OCI-LY1 (cell line): ENCODE data around the gene ZNF862.
A peak's percentile ranks its signal among the peaks of the same experiment; 100 is the strongest.

Source experiments
- H2AFZ ChIP-seq: fragments of 200-600 bp; sonication (generic), shearing (Covaris generic); 2 replicates; pipeline ENCODE4 v1.6.0; 2014; ENCODE audit warnings: antibody characterized with exemption, mild to moderate bottlenecking, low read length
- H3F3A ChIP-seq: fragments of 200-600 bp; sonication (generic), shearing (Covaris generic); 2 replicates; pipeline ENCODE4 v1.6.0; 2014; ENCODE audit warnings: mild to moderate bottlenecking, antibody characterized with exemption, low read length, moderate library complexity; ENCODE audit not compliant: insufficient read depth
- H3K27ac ChIP-seq: fragments of 200-600 bp; sonication (generic); 2 replicates; pipeline ENCODE4 v1.5.1; 2014; ENCODE audit warnings: low read length, mixed run types, mild to moderate bottlenecking, low read depth; ENCODE audit not compliant: poor library complexity, severe bottlenecking
- H3K27me3 ChIP-seq: fragments of 200-600 bp; sonication (generic); 2 replicates; pipeline ENCODE4 v1.6.0; 2014; ENCODE audit warnings: antibody characterized with exemption, mild to moderate bottlenecking, low read length, moderate library complexity; ENCODE audit not compliant: insufficient read depth
- H3K36me3 ChIP-seq: fragments of 200-600 bp; sonication (generic); 2 replicates; pipeline ENCODE4 v1.6.1; 2014; ENCODE audit warnings: mild to moderate bottlenecking, antibody characterized with exemption, low read length, moderate library complexity, mixed read lengths; ENCODE audit not compliant: insufficient read depth
- H3K4me1 ChIP-seq: fragments of 200-600 bp; sonication (generic); 2 replicates; pipeline ENCODE4 v1.5.1; 2014; ENCODE audit warnings: mild to moderate bottlenecking, low read length, moderate library complexity; ENCODE audit not compliant: insufficient read depth, severe bottlenecking
- H3K4me2 ChIP-seq: fragments of 200-600 bp; sonication (generic), shearing (Covaris generic); 2 replicates; pipeline ENCODE4 v1.6.1; 2014; ENCODE audit warnings: low read length
- H3K4me3 ChIP-seq: fragments of 200-600 bp; sonication (generic); 2 replicates; pipeline ENCODE4 v1.5.1; 2014; ENCODE audit warnings: low read length, low read depth, mild to moderate bottlenecking, mixed read lengths; ENCODE audit not compliant: poor library complexity, severe bottlenecking
- H3K79me2 ChIP-seq: fragments of 200-600 bp; shearing (Covaris generic); 2 replicates; pipeline ENCODE4 v1.6.1; 2016; ENCODE audit warnings: mixed run types, low read length, mixed read lengths; ENCODE audit not compliant: insufficient read depth
- H3K9ac ChIP-seq: fragments of 200-600 bp; sonication (generic), shearing (Covaris generic); 2 replicates; pipeline ENCODE4 v1.6.1; 2014; ENCODE audit warnings: mild to moderate bottlenecking, low read length, mixed read lengths
- H3K9me2 ChIP-seq: fragments of 200-600 bp; sonication (generic), shearing (Covaris generic); 2 replicates; pipeline ENCODE4 v1.6.1; 2014; ENCODE audit warnings: low read depth, mild to moderate bottlenecking, low read length, mixed read lengths
- H3K9me3 ChIP-seq: fragments of 200-600 bp; shearing (Covaris generic); 2 replicates; pipeline ENCODE4 v1.6.1; 2014; ENCODE audit warnings: low read length, mixed read lengths
- H4K20me1 ChIP-seq: fragments of 200-600 bp; sonication (generic), shearing (Covaris generic); 2 replicates; pipeline ENCODE4 v1.6.0; 2016; ENCODE audit warnings: mild to moderate bottlenecking, low read length; ENCODE audit not compliant: insufficient read depth
- EZH2 ChIP-seq: fragments of 200-600 bp; sonication (generic), shearing (Covaris generic); IDR thresholded peaks from 2 replicates; pipeline ENCODE4 v1.8.0; 2017; ENCODE audit warnings: borderline replicate concordance, mixed run types, mild to moderate bottlenecking, antibody characterized with exemption, low read length, moderate library complexity, mixed read lengths
- TF ChIP-seq, protein P1 (sequence below): fragments of 200-600 bp; sonication (generic), shearing (Covaris generic); IDR thresholded peaks from 2 replicates; pipeline ENCODE4 v1.5.1; 2017; ENCODE audit warnings: mild to moderate bottlenecking, antibody characterized with exemption, low read length, moderate library complexity, mixed read lengths

The ZNF862 gene

DNA sequence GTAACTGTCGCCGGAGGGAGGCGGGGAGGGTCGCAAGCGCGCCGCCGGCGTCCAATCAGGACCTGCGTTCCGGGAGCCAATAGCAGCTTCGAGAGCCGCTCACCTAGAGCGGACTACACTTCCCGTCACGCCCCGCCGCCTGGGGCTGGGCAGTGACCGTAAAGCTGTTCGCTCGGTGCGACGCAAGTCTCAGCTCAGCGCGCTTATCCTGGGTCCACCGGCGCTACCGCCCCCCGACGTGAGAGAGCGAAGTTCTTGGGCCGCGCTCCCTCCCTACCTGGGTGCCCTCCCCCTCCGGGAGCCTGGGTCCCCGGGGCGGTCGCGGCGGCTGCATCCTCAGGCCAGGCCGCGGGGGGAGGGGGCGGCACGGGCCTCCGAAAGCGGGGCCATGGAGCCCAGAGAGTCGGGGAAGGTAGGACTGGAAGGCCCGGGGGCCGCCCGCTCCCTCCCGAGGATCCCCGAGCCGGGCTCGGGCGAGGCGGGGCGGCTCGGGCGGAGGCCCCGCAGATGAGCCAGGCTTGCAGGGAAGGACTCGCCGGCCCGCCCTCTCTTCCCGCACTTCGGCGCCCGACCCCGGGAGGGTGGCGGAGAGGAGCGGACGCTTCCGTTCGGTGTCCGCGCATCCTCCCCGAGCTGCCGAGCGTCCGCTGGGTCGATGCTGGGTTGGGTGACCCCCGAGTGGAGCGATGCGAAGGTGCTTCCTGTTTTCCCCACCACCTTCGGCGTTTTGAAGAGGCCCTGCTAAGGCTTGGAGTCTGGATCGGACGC is at the start of gene ZNF862:
ZNF862 (plus strand) TSS at position 152 of the 768 bp plus-strand sequence; CDS start at position 389, 237 bp downstream.
- no peaks in the 10 kb centered on the region for H3K9me2 ChIP-seq
- H3F3A ChIP-seq, result no peaks in the 10 kb centered on the region
- no peaks in the 10 kb centered on the region for H3K79me2 ChIP-seq
- H3K4me1 ChIP-seq, result peaks cover 13% of the 10 kb centered on the region
- H4K20me1 ChIP-seq, result no peaks in the 10 kb centered on the region
- H3K27me3 ChIP-seq, result peaks cover 4% of the 10 kb centered on the region; the same call in 1 of the 2 replicates
- H3K9me3 ChIP-seq, result no peaks in the 10 kb centered on the region
- 0 out of 2 replicates have a peak within 1 kb of the TSS, but pooled peaks have one; percentile 17 for H2AFZ ChIP-seq
- TF ChIP-seq EZH2, result no peak
- TF ChIP-seq, protein P1, sequence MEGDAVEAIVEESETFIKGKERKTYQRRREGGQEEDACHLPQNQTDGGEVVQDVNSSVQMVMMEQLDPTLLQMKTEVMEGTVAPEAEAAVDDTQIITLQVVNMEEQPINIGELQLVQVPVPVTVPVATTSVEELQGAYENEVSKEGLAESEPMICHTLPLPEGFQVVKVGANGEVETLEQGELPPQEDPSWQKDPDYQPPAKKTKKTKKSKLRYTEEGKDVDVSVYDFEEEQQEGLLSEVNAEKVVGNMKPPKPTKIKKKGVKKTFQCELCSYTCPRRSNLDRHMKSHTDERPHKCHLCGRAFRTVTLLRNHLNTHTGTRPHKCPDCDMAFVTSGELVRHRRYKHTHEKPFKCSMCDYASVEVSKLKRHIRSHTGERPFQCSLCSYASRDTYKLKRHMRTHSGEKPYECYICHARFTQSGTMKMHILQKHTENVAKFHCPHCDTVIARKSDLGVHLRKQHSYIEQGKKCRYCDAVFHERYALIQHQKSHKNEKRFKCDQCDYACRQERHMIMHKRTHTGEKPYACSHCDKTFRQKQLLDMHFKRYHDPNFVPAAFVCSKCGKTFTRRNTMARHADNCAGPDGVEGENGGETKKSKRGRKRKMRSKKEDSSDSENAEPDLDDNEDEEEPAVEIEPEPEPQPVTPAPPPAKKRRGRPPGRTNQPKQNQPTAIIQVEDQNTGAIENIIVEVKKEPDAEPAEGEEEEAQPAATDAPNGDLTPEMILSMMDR, result no peak
- peak within 1 kb of the TSS; percentile 64 for H3K9ac ChIP-seq
- no peak within 1 kb of the TSS for H3K27ac ChIP-seq
- peak within 1 kb of the TSS; percentile 70 for H3K4me3 ChIP-seq
- no peaks in the 10 kb centered on the region for H3K36me3 ChIP-seq
- peak within 1 kb of the TSS; percentile 83 for H3K4me2 ChIP-seq

DNA sequence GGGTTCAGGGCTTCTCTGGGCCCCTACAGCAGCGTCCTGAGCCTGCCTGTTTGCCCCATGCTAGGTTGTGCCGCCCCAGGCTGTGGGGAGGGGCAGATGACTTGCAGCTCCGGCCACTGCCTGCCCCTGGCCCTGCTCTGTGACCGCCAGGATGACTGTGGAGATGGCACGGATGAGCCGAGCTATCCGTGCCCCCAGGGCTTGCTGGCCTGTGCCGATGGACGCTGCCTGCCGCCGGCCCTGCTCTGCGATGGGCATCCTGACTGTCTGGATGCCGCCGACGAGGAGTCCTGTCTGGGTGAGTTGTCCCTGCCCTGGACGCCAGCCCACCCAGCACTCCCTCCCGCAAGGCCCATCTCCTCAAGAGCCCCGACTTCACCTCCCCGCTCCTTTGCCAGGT is 49.1 kb upstream of the ZNF862 start:
- Histone ChIP-seq H3K9ac (no peak overlapping the region), H3K9me3 (no peaks in the 10 kb centered on the region), H3K4me3 (no peak overlapping the region), H3K27ac (no peak overlapping the region), H3K4me2 (no peak overlapping the region), H3F3A (no peaks in the 10 kb centered on the region), H3K27me3 (peaks cover 4% of the 10 kb centered on the region; the same call in 1 of the 2 replicates), H3K79me2 (no peaks in the 10 kb centered on the region), H3K36me3 (no peaks in the 10 kb centered on the region), H2AFZ (no peak overlapping the region), H4K20me1 (no peaks in the 10 kb centered on the region), H3K9me2 (no peaks in the 10 kb centered on the region), H3K4me1 (no peaks in the 10 kb centered on the region)
- TF ChIP-seq, protein P1, result no peak
- no peak for TF ChIP-seq EZH2

GRCh38 chr7:149790146-149790548 is 48.0 kb upstream of the ZNF862 start:
- H3K79me2 ChIP-seq, result no peaks in the 10 kb centered on the region
- H3K4me3 ChIP-seq, result no peak overlapping the region
- no peak overlapping the region for H3K27ac ChIP-seq
- no peak overlapping the region for H3K9ac ChIP-seq
- H3K9me3 ChIP-seq, result no peaks in the 10 kb centered on the region
- H2AFZ ChIP-seq, result no peak overlapping the region
- H3F3A ChIP-seq, result no peaks in the 10 kb centered on the region
- no peaks in the 10 kb centered on the region for H3K9me2 ChIP-seq
- H4K20me1 ChIP-seq, result no peaks in the 10 kb centered on the region
- no peaks in the 10 kb centered on the region for H3K4me1 ChIP-seq
- H3K4me2 ChIP-seq, result no peak overlapping the region
- no peaks in the 10 kb centered on the region for H3K36me3 ChIP-seq
- peaks cover 4% of the 10 kb centered on the region; the same call in 1 of the 2 replicates for H3K27me3 ChIP-seq
- TF ChIP-seq, protein P1, result no peak
